ENCODE data around the gene KCTD5. TPM values are rescaled to one million over a fixed set of nuclear protein-coding genes. Genes with fewer than 3 reads are reported as not detected.

The KCTD5 gene
- total RNA-seq, 2 experiments from 2014 or later: 20.6 to 22.6 TPM

GRCh38 chr16:2741168-2741567 is 58.8 kb downstream of the KCTD5 start:
- Histone ChIP-seq H3K4me3 (ENCODE audit: low read length) (no peak overlapping the region), H3K9me3 (ENCODE audit: control insufficient read depth in 1 of 2, insufficient read depth in 1 of 2, low read length in 2 of 2) (peaks cover 0 to 5% of the 10 kb centered on the region in 2 experiments), H3K27ac (ENCODE audit: low read depth in 1 of 2, low read length in 2 of 2) (no peak overlapping the region), H3K27me3 (ENCODE audit: control insufficient read depth in 1 of 2, insufficient read depth in 2 of 2, low read length in 2 of 2) (no peaks in the 10 kb centered on the region), H3K4me1 (ENCODE audit: insufficient read depth, low read length) (no peaks in the 10 kb centered on the region), H3K36me3 (ENCODE audit: insufficient read depth, low read length) (no peaks in the 10 kb centered on the region)
- intact Hi-C loops (cut with DNase I, micrococcal nuclease): no loop called here
- no peaks in the 10 kb centered on the region for H3K36me3 Mint-ChIP-seq (ENCODE audit: low read depth)
- no peak for DNase-seq
- H3K4me1 Mint-ChIP-seq (ENCODE audit: low read depth): no peaks in the 10 kb centered on the region
- ChIA-PET POLR2A (interaction anchor here (0.6 kb wide), 1 partner anchor 10 kb away, joined by 5 read pairs; no protein-coding TSS in a partner anchor), CTCF (interaction anchor here (0.6 kb wide), 1 partner anchor 56 kb away, joined by 4 read pairs; no protein-coding TSS in a partner anchor)
- H3K27ac Mint-ChIP-seq: no peak overlapping the region
- no peaks in the 10 kb centered on the region for H3K27me3 Mint-ChIP-seq
- no peaks in the 10 kb centered on the region for H3K9me3 Mint-ChIP-seq
- H3K4me3 Mint-ChIP-seq: no peak overlapping the region
- TF ChIP-seq CTCF (IDR thresholded peaks at IDR 0.05): no peak
- no peak for ATAC-seq (ENCODE audit: poor library complexity)

DNA sequence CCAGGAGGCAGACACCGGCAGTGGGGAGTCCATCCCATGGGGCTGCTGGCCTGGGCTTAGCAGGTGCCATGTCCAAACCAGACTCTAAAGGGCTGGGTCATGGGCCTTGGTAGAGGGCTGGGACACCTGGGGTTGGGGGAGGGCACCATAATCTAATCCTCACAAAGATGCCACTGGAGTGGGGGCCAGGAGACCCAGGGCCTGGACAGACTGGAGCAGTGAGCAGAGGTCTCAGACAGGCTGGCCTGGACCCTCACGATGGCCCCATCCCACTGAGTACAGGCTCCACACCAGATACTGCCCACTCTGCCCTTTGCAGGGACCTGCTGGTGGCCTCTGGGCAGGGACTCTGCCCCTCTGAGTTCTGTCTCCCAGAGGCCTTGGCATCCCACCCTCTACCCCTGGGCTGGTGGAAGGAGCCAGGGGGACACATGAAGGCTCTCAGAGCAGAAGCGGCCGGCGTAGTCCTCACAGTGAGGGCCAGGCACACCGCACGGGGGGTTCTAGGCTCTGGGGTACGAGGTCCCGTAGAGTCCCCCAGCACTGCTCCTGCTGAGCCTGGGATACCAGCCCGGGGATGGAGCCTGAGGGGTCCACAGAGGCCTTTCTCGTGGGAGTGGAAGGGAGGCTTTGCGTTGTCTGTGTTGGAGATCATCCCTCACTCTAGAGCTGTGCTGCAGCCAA is 60.1 kb downstream of the KCTD5 start:
- CTCF ChIA-PET: interaction anchor here (0.7 kb wide), 1 partner anchor 973 kb away, joined by 3 read pairs; no protein-coding TSS in a partner anchor

GRCh38 chr16:2743007-2743810 is 60.9 kb downstream of the KCTD5 start:
- H3K4me3 Mint-ChIP-seq: no peak overlapping the region
- H3K27ac Mint-ChIP-seq: no peak overlapping the region
- DNase-seq (no peak), ATAC-seq (ENCODE audit: poor library complexity) (no peak)
- H3K9me3 Mint-ChIP-seq: no peaks in the 10 kb centered on the region
- H3K4me3 ChIP-seq (ENCODE audit: low read length): no peak overlapping the region
- no peaks in the 10 kb centered on the region for H3K27me3 ChIP-seq (ENCODE audit: control insufficient read depth in 1 of 2, insufficient read depth in 2 of 2, low read length in 2 of 2)
- no peaks in the 10 kb centered on the region for H3K27me3 Mint-ChIP-seq
- CTCF ChIA-PET: interaction anchor here (0.6 kb wide), 1 partner anchor 240 kb away, joined by 3 read pairs; no protein-coding TSS in a partner anchor
- H3K4me1 ChIP-seq (ENCODE audit: insufficient read depth, low read length): no peaks in the 10 kb centered on the region
- H3K36me3 Mint-ChIP-seq (ENCODE audit: low read depth): no peaks in the 10 kb centered on the region
- H3K9me3 ChIP-seq (ENCODE audit: control insufficient read depth in 1 of 2, insufficient read depth in 1 of 2, low read length in 2 of 2): peaks cover 0 to 5% of the 10 kb centered on the region in 2 experiments
- TF ChIP-seq CTCF (IDR thresholded peaks at IDR 0.05): no peak
- H3K36me3 ChIP-seq (ENCODE audit: insufficient read depth, low read length): no peaks in the 10 kb centered on the region
- H3K27ac ChIP-seq (ENCODE audit: low read depth in 1 of 2, low read length in 2 of 2): no peak overlapping the region
- H3K4me1 Mint-ChIP-seq (ENCODE audit: low read depth): no peaks in the 10 kb centered on the region
- POLR2A ChIA-PET: no interaction called here
- intact Hi-C loops (cut with DNase I, micrococcal nuclease): no loop called here

More for the DNA sequence above, 60.1 kb downstream of the KCTD5 start:
- Mint-ChIP-seq H3K36me3 (ENCODE audit: low read depth) (no peaks in the 10 kb centered on the region), H3K27me3 (no peaks in the 10 kb centered on the region), H3K9me3 (no peaks in the 10 kb centered on the region), H3K4me1 (ENCODE audit: low read depth) (no peaks in the 10 kb centered on the region), H3K27ac (no peak overlapping the region), H3K4me3 (no peak overlapping the region)
- intact Hi-C loops (cut with DNase I, micrococcal nuclease): no loop called here
- H3K36me3 ChIP-seq (ENCODE audit: insufficient read depth, low read length): no peaks in the 10 kb centered on the region
- no peaks in the 10 kb centered on the region for H3K4me1 ChIP-seq (ENCODE audit: insufficient read depth, low read length)
- no peak overlapping the region for H3K4me3 ChIP-seq (ENCODE audit: low read length)
- POLR2A ChIA-PET: no interaction called here
- ATAC-seq (ENCODE audit: poor library complexity) (no peak), DNase-seq (no peak)
- H3K27ac ChIP-seq (ENCODE audit: low read depth in 1 of 2, low read length in 2 of 2): no peak overlapping the region
- peaks cover 0 to 5% of the 10 kb centered on the region in 2 experiments for H3K9me3 ChIP-seq (ENCODE audit: control insufficient read depth in 1 of 2, insufficient read depth in 1 of 2, low read length in 2 of 2)
- no peaks in the 10 kb centered on the region for H3K27me3 ChIP-seq (ENCODE audit: control insufficient read depth in 1 of 2, insufficient read depth in 2 of 2, low read length in 2 of 2)
- TF ChIP-seq CTCF (IDR thresholded peaks at IDR 0.05): no peak
